GM19397 (cell line): ENCODE results near the gene GNG12.
A peak's percentile ranks its signal among the peaks of the same experiment; 100 is the strongest.

Source experiments
- ATAC-seq: cut with Tn5 transposase; IDR thresholded peaks from one replicate; pipeline ENCODE4 v1.9.1; 2021; ENCODE audit warnings: mild to moderate bottlenecking, moderate library complexity; ENCODE audit not compliant: unreplicated experiment

The GNG12 gene

DNA sequence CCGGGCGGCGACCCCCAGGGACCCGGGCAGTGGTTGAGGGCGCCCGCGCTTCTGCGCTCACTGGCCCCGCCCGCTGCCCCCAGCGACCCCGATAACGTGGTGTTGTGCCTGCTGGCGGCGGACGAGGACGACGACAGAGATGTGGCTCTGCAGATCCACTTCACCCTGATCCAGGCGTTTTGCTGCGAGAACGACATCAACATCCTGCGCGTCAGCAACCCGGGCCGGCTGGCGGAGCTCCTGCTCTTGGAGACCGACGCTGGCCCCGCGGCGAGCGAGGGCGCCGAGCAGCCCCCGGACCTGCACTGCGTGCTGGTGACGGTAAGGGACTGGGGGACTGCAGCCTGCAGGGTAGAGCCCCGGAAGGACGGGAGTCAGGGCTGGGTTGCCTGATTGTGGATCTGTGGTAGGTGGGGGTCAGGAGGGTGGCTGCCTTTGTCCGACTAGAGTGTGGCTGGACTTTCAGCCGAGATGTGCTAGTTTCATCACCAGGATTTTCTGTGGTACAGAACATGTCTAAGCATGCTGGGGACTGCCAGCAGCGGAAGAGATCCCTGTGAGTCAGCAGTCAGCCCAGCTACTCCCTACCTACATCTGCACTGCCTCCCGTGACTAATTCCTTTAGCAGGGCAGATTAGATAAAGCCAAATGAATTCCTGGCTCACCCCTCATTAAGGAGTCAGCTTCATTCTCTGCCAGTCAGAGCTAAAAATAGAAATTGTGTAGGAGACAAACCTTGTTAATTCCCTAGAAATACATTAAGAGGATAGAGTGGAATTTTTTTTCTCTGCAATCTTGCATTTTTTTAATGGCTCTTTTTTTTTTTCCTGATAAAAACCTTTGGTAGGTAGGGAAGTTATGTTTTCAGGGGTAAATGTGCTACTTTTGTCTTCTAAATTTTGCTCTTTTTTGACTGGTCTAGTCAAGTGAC lies 146.7 kb downstream of the GNG12 start:
- peak; percentile 22 for ATAC-seq

DNA sequence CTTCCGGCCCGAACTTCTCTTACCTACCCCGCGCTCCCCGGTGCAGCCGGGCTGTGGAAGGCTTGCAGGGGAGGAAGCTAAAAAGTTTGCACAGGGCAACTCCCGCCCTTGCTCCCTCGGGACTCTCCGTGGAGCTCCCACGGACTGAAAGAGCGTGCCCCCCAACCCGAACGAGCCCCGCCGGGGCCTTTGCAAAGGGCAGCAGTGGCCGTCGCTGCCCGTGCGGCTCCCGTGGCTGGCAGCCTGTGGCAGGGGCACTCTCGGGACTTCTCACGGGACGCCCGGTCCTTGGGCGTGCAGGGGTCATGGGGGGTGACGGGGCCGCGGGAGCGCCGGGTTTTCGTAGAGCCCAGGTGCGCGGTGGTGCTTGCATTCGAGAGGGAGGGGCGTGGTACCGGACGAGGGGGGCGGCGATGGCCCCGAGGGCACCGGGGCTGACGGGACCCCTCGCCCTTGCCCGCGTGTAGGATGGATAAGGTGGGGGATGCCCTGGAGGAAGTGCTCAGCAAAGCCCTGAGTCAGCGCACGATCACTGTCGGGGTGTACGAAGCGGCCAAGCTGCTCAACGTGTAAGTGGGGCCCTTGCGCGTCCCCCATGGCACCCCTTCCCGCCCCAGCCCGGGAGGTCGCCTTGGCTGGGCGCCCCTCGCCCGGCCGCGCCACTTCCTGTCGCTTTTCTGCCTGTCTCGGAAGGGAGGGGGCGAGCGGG lies 147.6 kb downstream of the GNG12 start:
- peak; percentile 16 for ATAC-seq

DNA sequence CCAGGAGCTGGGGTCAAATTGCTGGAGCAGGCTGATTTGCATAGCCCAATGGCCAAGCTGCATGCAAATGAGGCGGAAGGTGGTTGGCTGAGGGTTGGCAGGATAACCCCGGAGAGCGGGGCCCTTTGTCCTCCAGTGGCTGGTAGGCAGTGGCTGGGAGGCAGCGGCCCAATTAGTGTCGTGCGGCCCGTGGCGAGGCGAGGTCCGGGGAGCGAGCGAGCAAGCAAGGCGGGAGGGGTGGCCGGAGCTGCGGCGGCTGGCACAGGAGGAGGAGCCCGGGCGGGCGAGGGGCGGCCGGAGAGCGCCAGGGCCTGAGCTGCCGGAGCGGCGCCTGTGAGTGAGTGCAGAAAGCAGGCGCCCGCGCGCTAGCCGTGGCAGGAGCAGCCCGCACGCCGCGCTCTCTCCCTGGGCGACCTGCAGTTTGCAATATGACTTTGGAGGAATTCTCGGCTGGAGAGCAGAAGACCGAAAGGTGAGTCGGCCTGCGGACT lies 148.2 kb downstream of the GNG12 start, which contains the start of gene GADD45A:
Gene GADD45A, plus strand, starts transcription at position 135 of the 491 bp plus-strand sequence. Its CDS starts 294 bp downstream, at position 429.
- peak; percentile 82 for ATAC-seq

DNA sequence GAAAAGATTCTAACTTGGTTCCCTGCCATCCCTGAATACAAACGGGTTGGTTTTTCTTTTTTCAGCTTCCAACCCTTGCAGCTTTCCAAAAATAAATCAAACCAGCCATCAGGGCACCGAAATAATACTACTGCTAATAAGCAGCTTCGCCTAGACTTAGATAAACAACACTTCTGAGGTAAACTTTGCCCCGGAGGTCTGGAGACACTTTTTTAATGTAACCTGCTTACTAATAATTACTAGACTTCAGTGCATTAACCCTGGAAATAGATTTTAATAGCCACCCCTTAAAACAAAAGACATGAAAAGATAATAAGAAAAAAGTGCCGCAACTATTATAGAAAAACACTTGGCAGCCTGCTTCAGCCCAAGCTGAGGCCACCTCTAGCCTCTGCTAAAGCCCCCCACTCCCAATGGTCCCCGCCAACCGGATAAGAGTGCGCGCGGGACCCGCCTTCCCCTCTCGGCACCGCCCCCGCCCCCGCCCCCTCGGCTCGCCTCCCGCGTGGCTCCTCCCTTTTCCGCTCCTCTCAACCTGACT lies 148.7 kb downstream of the GNG12 start:
- no peak for ATAC-seq

DNA sequence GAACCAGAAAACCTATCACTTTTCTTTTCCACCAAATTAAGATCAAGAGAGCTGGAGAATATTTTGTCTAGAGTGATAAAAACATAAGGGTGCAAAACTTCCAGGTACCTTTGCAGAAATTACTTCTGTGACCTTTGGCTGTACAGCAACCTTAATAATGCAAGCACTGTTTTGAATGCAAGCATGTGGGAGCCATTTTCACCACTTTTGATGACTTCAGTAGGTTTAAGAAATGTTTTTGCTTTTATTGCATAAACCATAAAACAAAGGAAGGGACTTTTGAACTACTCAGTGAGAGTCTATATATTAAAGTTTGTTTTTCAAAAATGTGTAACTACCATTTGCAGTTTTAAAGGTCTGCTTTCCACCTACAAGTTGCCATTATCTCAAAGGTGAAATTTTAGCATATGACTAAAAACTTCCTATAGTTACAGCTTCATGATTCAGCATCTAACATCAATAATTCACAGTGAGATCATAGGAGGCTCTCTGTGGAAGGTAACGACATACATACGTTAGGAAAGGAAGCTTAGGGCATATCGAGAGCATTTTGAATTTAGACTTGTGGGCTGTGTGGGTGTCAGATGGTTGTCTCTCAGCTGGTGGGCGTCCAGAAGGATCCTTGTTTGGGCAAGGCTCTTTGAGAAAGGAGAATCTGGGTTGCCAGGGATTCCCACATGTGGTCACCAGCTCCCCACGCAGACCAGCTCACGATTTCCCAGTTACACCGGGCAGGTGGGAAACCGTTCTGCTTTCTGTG lies 149.3 kb downstream of the GNG12 start:
- no peak for ATAC-seq

DNA sequence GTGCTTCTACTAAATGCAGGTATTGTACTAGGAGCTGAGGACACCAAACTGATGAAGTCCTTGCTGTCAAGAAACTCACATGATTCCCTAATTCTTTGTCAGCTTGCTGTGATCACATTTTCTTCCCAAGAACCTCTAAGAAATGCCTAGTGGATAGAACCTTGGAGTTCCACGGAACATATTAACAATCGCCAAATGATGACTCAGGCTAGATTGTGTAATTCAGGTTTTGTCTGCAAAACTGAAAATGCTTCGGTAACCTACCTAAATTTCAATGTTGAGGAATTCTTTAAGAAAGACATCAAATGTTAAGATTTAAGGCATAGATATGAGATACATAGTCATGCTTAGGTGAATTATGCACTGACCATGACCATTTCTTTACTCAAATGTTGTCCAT lies 150.0 kb downstream of the GNG12 start:
- ATAC-seq: no peak

DNA sequence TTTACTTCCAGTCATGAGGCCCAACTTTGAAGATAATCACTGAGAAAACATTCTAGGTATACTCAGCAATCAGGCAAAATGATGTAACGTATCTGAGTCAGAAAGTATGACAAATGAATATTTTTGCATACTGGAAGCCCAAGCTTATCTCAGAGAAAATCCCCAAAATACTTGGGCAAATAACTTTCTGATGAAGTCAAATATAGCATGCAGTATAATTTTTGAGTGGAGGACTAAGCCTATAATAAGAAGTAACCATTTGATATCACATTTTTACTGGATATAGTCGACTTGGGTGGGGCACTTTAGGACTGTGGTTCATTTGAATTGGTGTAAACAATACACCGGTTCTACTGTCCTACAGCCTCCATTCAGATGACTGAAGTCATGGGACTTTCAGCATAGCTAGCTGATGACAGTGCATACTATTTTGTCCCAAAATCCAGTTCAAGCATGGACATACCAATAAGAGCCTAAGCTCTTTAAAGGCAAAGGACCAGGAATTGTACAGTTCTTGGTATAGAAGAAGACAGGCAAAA lies 150.5 kb downstream of the GNG12 start:
- ATAC-seq: no peak

DNA sequence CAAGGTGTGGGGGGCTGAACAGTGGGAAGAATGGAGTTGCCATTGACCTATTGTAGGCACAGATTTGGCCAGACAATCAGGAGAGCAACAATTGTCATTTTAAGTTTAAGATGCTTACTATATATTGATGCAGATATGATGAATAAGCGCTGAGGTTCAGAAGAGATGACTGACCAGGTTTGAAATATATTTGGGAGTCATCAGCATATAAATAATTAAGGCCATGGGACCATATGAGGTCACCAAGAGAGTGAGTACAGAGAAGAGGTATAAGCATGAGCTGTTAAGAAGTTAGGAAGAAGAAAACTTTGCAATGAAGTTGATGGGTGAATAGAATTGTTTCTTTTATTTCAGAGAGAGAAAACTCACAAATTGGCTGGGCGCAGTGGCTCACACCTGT lies 152.8 kb downstream of the GNG12 start:
- ATAC-seq: no peak

DNA sequence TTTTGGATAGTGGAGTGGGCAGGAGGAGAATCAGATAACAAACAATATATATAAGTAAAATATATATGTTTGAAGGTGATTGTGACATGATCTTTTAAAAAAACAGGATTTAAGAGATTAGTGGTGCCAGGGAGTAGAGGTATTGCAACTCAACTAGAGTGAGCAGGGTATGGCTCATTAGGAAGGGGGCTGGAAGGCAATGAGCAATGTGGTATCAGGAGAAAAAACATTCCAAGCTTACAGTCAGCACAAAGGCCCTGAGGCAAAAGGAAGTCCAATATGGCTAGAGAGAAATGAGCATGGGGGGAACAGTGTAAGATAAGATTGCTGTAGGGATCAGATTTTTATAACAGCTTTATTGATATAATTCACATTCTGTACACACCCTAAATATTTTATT lies 153.6 kb downstream of the GNG12 start:
- no peak for ATAC-seq

DNA sequence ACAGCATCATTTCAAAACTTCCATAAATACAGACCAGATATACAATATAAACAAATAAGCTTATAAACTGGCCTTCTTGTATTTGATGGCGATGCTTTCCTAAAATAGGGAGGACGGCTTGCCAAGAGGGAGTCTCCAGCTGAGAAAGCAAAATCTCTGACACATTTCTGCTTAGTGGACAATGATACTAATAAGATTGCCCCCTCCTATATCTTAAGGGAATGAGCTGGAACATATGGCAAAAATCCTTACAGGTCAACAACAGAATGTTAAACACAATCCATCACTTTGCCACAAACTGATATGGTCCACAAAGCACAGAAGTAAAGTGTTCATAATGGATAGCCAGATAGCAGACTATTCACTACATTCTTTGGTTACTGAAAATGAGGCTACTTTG lies 155.3 kb downstream of the GNG12 start:
- ATAC-seq: no peak

DNA sequence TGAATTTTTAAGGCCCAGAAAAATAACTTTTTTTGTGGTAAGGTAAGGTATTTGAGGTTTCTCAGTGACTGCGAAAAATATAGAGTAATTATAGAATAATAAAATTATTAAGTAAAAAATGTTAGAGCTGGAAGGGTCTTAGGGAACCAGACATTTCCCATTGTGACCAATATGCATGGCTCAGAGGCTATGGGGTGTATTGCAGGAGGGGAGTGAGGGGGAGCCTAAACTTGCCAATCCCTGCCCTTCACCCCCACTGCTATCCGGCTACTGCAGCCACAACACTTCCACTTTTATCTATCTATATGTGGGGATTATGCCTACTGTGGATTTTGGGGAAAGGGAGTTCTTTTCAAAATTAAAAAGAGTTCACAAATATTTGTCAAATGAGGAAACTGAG lies 155.9 kb downstream of the GNG12 start:
- no peak for ATAC-seq

DNA sequence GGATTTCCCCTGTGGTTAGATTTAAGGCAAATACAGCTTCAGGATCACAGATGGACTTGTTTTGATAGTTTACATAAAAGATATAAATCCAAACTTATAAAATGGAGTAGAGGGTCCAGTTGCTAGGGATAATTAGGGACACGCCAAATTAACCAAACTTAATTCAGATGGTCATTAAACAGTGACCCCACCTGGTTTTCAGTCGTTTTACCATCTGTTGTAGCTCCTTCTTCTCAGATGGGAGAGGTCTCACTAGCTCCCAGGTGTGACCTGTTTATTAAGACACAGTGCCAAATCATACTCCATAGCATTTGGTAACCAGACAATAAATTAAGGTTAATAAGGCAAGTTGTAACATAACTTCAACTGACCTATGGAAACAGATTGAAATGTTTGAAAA lies 156.3 kb downstream of the GNG12 start:
- ATAC-seq: no peak

DNA sequence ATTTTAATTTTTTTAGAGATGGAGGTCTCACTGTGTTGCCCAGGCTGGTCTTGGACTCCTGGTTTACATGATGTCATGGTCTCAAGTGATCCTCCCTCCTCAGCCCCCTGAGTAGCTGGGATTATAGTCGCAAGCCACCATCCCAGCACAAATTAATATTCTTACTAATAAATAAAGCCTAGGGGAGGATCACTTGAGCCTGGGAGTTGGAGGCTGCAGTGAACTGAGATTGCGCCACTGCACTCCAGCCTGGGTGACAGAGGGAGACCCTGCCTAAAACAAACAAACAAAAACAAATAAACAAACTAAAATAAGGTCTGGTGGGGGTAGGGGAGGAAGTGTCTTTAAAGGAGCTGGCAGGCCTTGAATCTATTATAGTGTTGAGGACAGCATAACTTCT lies 157.0 kb downstream of the GNG12 start:
- ATAC-seq: no peak

DNA sequence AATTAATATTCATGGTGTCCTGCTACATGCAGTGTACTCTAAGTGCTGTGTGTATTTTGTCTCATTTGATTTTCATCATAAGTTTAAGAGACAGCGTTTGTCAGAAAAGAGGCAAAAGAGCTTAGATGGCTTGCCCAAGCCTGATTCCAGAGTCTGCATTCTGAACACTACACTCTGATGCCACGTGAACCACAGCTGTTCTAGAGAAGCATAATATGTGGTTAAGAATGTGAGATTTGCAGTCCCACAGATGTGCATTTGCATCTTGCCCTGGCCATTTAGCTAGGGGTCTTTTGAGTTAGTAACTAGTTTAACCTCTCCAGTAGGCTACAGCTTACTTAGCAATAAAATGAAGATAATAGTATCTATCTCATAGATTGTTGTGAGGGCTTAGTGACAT lies 157.5 kb downstream of the GNG12 start:
- ATAC-seq: peak; percentile 73

DNA sequence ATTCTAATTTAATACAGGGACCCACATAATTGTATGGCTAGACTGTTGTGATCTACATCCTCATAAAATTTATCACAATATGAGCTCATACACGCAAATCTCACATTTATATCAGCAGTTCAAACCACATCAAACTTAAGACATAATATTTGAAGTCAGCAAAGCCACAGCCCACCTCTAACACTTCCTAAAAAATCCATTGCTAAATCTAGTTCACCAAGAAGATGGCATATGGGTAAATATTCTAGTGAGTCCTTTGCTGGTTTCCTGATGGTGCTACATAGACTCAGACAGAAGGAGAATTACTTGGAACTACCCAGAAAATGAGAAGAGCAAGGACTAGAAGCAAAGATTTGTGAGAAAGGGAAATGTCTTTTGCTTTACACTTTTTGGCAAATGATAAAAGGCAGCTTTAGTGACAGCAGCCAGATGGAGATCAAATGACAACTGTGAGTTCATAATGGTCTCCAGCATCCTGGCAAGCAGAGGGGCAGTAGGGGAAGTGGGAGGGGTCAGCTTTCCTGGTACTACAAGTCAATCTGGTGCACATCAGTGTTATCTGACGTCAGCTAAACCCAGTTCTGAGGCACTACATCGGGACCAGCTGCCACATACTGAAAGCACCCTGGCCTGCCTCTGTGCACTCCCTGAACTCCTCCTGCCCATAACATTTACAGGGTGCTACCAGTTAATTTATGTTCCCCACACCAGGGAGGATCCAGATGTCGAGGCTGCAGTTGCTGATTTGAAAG lies 158.8 kb downstream of the GNG12 start:
- ATAC-seq: peak; percentile 51

DNA sequence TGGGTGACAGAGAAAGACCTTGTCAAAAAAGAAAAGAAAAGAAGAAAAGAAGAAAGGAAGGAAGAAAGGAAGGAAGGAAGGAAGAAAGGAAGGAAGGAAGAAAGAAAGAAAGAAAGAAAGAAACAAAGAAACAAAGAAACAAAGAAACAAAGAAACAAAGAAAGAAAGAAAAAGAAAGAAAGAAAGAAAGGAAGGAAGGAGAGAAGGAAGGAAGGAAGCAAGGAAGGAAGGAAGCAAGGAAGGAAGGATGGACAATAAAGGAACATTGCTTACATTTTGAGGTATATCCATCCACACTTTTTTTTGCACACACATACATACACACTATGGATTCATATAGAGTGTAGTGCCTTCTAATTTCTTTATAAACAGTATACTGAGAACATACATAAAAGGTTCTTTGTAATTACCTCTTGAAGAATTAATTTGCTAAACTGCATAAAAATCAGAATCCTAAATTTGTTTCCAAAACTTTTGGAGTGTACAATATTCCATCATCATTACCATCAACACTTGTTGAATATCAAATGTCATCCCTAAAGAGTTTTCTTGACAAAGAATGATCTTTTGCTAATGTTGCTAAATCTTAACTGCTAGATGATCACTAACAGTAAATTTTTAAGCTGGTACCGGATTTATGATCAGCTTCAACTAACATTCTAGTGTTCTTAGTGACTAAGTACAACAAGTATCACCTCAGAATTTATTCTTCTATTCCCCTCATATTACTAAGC lies 159.6 kb downstream of the GNG12 start:
- ATAC-seq: no peak

DNA sequence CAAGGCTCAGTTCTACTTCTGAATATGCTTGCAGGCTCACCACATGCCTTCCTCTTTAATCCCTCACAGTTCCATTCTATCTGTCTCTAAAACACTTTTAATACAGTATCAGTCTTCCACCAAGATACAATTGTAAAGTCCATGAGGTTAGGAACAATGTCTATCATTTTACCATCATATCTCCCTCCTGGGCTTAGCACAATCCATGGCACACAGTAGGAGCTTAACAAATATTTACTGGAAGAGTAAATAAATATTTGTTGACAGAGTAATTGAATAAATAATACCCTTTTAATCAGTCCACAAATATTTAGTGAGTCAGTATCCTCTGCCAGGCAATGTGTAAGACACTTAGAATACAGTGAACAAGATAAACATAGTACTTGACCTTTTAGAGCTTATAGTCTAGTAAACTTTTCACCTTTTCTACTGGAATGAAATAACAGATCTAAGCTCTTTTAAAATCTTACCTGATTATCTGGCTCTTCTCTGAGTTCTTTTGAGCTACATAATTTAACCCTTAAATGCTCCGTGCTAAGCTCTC lies 160.9 kb downstream of the GNG12 start:
- ATAC-seq: no peak

DNA sequence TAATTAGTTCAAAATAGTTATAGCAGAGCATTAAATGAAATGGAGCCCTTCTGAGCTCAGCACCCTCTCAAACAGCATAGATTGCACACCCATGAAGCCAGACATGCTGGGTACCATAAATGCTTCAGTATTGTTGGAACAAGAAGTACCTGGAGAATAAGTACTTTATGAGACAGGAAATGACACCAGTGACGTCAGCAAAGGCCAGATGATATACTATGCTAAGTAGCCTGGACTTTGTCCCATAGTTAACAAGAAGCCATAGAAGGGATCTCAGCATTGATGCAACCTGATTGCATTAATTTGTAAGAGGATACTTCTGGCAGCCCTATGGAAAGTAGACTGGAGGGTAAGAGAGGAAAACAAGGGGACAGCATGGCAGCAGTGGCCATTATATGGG lies 164.6 kb downstream of the GNG12 start:
- ATAC-seq: no peak

DNA sequence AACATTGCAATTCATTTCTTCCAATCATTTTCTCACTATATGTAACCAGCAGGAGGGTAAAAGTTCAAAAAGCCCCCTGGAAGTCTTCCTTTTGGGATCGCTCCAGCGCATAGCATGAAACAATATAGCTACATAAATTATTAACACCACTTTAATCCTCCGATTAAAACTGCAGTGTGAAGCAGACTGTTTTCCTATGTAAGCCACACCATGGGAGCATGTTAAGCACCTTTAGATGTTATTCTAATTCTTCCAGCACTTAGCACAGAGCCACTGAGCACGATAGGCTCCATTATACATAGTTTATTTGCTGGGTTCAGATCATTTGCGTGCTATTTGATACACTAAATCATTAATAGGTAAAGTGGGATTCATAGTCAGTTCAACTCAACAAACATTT lies 166.6 kb downstream of the GNG12 start:
- ATAC-seq: no peak
